HG02678 (cell line): ENCODE measurements around the gene RIN2.
"Not testable (repeated sequence)": the region's sequence is repeated elsewhere in the genome, so short reads cannot be mapped to it uniquely, and the experiment has no call there.

Source experiments
- ATAC-seq: cut with Tn5 transposase; IDR thresholded peaks from one replicate; pipeline ENCODE4 v1.9.1; 2021; ENCODE audit warnings: mild to moderate bottlenecking, moderate library complexity; ENCODE audit not compliant: unreplicated experiment

Gene RIN2

GRCh38 chr20:19785173-19785982, 27.3 kb downstream of the RIN2 start:
- ATAC-seq = no peak

- no peak for ATAC-seq
Measured at GRCh38 chr20:19785983-19786285, 27.9 kb downstream of the RIN2 start.

GRCh38 chr20:19786311-19786710, 28.3 kb downstream of the RIN2 start:
- ATAC-seq = no peak

GRCh38 chr20:19787366-19787765, 29.3 kb downstream of the RIN2 start:
- no peak for ATAC-seq

GRCh38 chr20:19789009-19789408, 31.0 kb downstream of the RIN2 start:
- ATAC-seq = no peak

GRCh38 chr20:19789446-19789845, 31.4 kb downstream of the RIN2 start:
- no peak for ATAC-seq

- ATAC-seq = no peak
Measured at GRCh38 chr20:19791887-19792286, 33.8 kb downstream of the RIN2 start.

GRCh38 chr20:19793716-19794115, 35.7 kb downstream of the RIN2 start:
- no peak for ATAC-seq

- no peak for ATAC-seq
Measured at GRCh38 chr20:19794941-19795340, 36.9 kb downstream of the RIN2 start.

- ATAC-seq = no peak
Measured at GRCh38 chr20:19799325-19799724, 41.3 kb downstream of the RIN2 start.

- no peak for ATAC-seq
Measured at GRCh38 chr20:19802099-19802491, 44.0 kb downstream of the RIN2 start.

GRCh38 chr20:19802492-19803158, 44.6 kb downstream of the RIN2 start:
- no peak for ATAC-seq

- not testable (repeated sequence) for ATAC-seq
Measured at GRCh38 chr20:19806276-19806675, 48.2 kb downstream of the RIN2 start.

GRCh38 chr20:19806806-19807190, 48.7 kb downstream of the RIN2 start:
- no peak for ATAC-seq

- ATAC-seq = no peak
Measured at GRCh38 chr20:19807191-19807945, 49.3 kb downstream of the RIN2 start.
